Measurements from ENCODE around the gene OR5K4. TPM values are rescaled to one million over a fixed set of nuclear protein-coding genes. Genes with fewer than 3 reads are reported as not detected.

OR5K4 gene
- total and polyA plus RNA-seq, 3 donors from 2014 or later: not detected

GRCh38 chr3:98329392-98330124 is 24.1 kb upstream of the OR5K4 start:
- Histone ChIP-seq H3K9me3 (no peaks in the 10 kb centered on the region), H3K36me3 (ENCODE audit: low read depth, missing control alignments) (no peaks in the 10 kb centered on the region), H3K27ac (no peak overlapping the region), H3K4me1 (no peaks in the 10 kb centered on the region), H3K4me3 (no peak overlapping the region), H3K27me3 (no peaks in the 10 kb centered on the region)
- DNase-seq: peak; percentile 59
- WGBS, 2 donors: 25 to 32% methylated on average over 6 of the region's 6 CpGs
- TF ChIP-seq POLR2A (IDR thresholded peaks at IDR 0.05) (no peak), CTCF (IDR thresholded peaks at IDR 0.05) (peak; percentile 34 to 65 (median 50))
- intact Hi-C loops (cut with DNase I; ENCODE audit: low total_unique reads): loop anchor here (10.0 kb wide), 1 partner anchor 285 kb away; no protein-coding TSS in a partner anchor

GRCh38 chr3:98331329-98331728 is 22.3 kb upstream of the OR5K4 start:
- DNase-seq: no peak
- 94% methylated on average over 1 of the region's 1 CpG for WGBS, 2 donors
- Histone ChIP-seq H3K4me3 (no peak overlapping the region), H3K4me1 (no peaks in the 10 kb centered on the region), H3K27me3 (no peaks in the 10 kb centered on the region), H3K36me3 (ENCODE audit: low read depth, missing control alignments) (no peaks in the 10 kb centered on the region), H3K27ac (no peak overlapping the region), H3K9me3 (no peaks in the 10 kb centered on the region)
- intact Hi-C loops (cut with DNase I; ENCODE audit: low total_unique reads): no loop called here
- TF ChIP-seq POLR2A (IDR thresholded peaks at IDR 0.05) (no peak), CTCF (IDR thresholded peaks at IDR 0.05) (no peak)

GRCh38 chr3:98333989-98334606 is 19.6 kb upstream of the OR5K4 start:
- Histone ChIP-seq H3K9me3 (no peaks in the 10 kb centered on the region), H3K4me1 (no peaks in the 10 kb centered on the region), H3K27me3 (no peaks in the 10 kb centered on the region), H3K4me3 (no peak overlapping the region), H3K27ac (no peak overlapping the region), H3K36me3 (ENCODE audit: low read depth, missing control alignments) (no peaks in the 10 kb centered on the region)
- intact Hi-C loops (cut with DNase I; ENCODE audit: low total_unique reads): no loop called here
- WGBS, 2 donors: 38 to 79% methylated on average over 3 of the region's 3 CpGs
- no peak for DNase-seq
- TF ChIP-seq POLR2A (IDR thresholded peaks at IDR 0.05) (no peak), CTCF (IDR thresholded peaks at IDR 0.05) (no peak)

GRCh38 chr3:98339031-98339430 is 14.6 kb upstream of the OR5K4 start:
- Histone ChIP-seq H3K27me3 (no peaks in the 10 kb centered on the region), H3K9me3 (no peaks in the 10 kb centered on the region), H3K27ac (no peak overlapping the region), H3K4me1 (no peaks in the 10 kb centered on the region), H3K4me3 (no peak overlapping the region), H3K36me3 (ENCODE audit: low read depth, missing control alignments) (no peaks in the 10 kb centered on the region)
- intact Hi-C loops (cut with DNase I; ENCODE audit: low total_unique reads): no loop called here
- 88 to 91% methylated on average over 1 of the region's 1 CpG for whole genome bisulfite sequencing, 2 donors
- no peak for DNase-seq
- TF ChIP-seq CTCF (IDR thresholded peaks at IDR 0.05) (no peak), POLR2A (IDR thresholded peaks at IDR 0.05) (no peak)

Data from testis (tissue), 3 donors.